ENCODE measurements around the gene RSPH9. TPM values are rescaled to one million over a fixed set of nuclear protein-coding genes. Genes with fewer than 3 reads are reported as not detected.
A peak's percentile ranks its signal among the peaks of the same experiment; 100 is the strongest.

Gene RSPH9
- total RNA-seq, 1 donor from 2014 or later: not detected

GRCh38 chr6:43634702-43635303 lies 10.0 kb upstream of the RSPH9 start:
- Mint-ChIP-seq H3K36me3 (ENCODE audit: low read depth, unreplicated experiment) (peaks cover 5% of the 10 kb centered on the region), H3K4me1 (ENCODE audit: unreplicated experiment) (peaks cover 27% of the 10 kb centered on the region), H3K9me3 (ENCODE audit: unreplicated experiment) (no peaks in the 10 kb centered on the region), H3K4me3 (ENCODE audit: unreplicated experiment) (peak overlapping the region; percentile 99), H3K27me3 (ENCODE audit: unreplicated experiment) (peaks cover 16% of the 10 kb centered on the region), H3K27ac (ENCODE audit: unreplicated experiment) (peak overlapping the region; percentile 49)
- TF ChIP-seq CTCF (IDR thresholded peaks at IDR 0.05; ENCODE audit: unreplicated experiment): no peak
- no peak for DNase-seq (ENCODE audit: low spot score)

GRCh38 chr6:43635387-43636307 lies 9.2 kb upstream of the RSPH9 start, which contains the start of gene MAD2L1BP:
Gene MAD2L1BP, plus strand, starts transcription at chr6:43635840. Its CDS starts 36 bp downstream, at chr6:43635876.
- Mint-ChIP-seq H3K36me3 (ENCODE audit: low read depth, unreplicated experiment) (peaks cover 12% of the 10 kb centered on the region), H3K9me3 (ENCODE audit: unreplicated experiment) (no peaks in the 10 kb centered on the region), H3K4me3 (ENCODE audit: unreplicated experiment) (peak within 1 kb of the TSS; percentile 99), H3K4me1 (ENCODE audit: unreplicated experiment) (peaks cover 32% of the 10 kb centered on the region), H3K27me3 (ENCODE audit: unreplicated experiment) (peaks cover 12% of the 10 kb centered on the region), H3K27ac (ENCODE audit: unreplicated experiment) (peak within 1 kb of the TSS; percentile 95)
- no peak for TF ChIP-seq CTCF (IDR thresholded peaks at IDR 0.05; ENCODE audit: unreplicated experiment)
- DNase-seq (ENCODE audit: low spot score): peak; percentile 71

GRCh38 chr6:43636308-43636659 lies 8.6 kb upstream of the RSPH9 start:
- H3K27me3 Mint-ChIP-seq (ENCODE audit: unreplicated experiment): peaks cover 11% of the 10 kb centered on the region
- peaks cover 13% of the 10 kb centered on the region for H3K36me3 Mint-ChIP-seq (ENCODE audit: low read depth, unreplicated experiment)
- no peaks in the 10 kb centered on the region for H3K9me3 Mint-ChIP-seq (ENCODE audit: unreplicated experiment)
- H3K4me1 Mint-ChIP-seq (ENCODE audit: unreplicated experiment): peaks cover 32% of the 10 kb centered on the region
- no peak for TF ChIP-seq CTCF (IDR thresholded peaks at IDR 0.05; ENCODE audit: unreplicated experiment)
- DNase-seq (ENCODE audit: low spot score): no peak
- peak overlapping the region; percentile 95 for H3K27ac Mint-ChIP-seq (ENCODE audit: unreplicated experiment)
- peak overlapping the region; percentile 99 for H3K4me3 Mint-ChIP-seq (ENCODE audit: unreplicated experiment)

- H3K36me3 Mint-ChIP-seq (ENCODE audit: low read depth, unreplicated experiment): peaks cover 16% of the 10 kb centered on the region
- peak overlapping the region; percentile 67 for H3K27ac Mint-ChIP-seq (ENCODE audit: unreplicated experiment)
- no peak for TF ChIP-seq CTCF (IDR thresholded peaks at IDR 0.05; ENCODE audit: unreplicated experiment)
- H3K4me3 Mint-ChIP-seq (ENCODE audit: unreplicated experiment): peak overlapping the region; percentile 51
- DNase-seq (ENCODE audit: low spot score): no peak
- peaks cover 44% of the 10 kb centered on the region for H3K4me1 Mint-ChIP-seq (ENCODE audit: unreplicated experiment)
- peaks cover 5% of the 10 kb centered on the region for H3K27me3 Mint-ChIP-seq (ENCODE audit: unreplicated experiment)
- no peaks in the 10 kb centered on the region for H3K9me3 Mint-ChIP-seq (ENCODE audit: unreplicated experiment)
Measured at GRCh38 chr6:43639984-43640800, 4.6 kb upstream of the RSPH9 start.
